Activated CD8-positive, alpha-beta T cell treated with anti-CD3 and anti-CD28 coated beads for 36 hours (primary cell): ENCODE results near the gene WDR74. TPM values are rescaled to one million over a fixed set of nuclear protein-coding genes. Genes with fewer than 3 reads are reported as not detected.

Experiments
- ATAC-seq: fragments of 200-7000 bp; cut with Tn5 transposase; one replicate; pipeline ENCODE4 v1.10.0; 2021; ENCODE audit warnings: mild to moderate bottlenecking, moderate library complexity
- CTCF ChIA-PET: fragments of 350-600 bp; sonication (Branson Sonifier 250); formaldehyde crosslinking; loops from one replicate; lab custom pipeline; 2021; ENCODE audit warnings: antibody characterized with exemption; lab: Charles Lee
- POLR2A ChIA-PET: fragments of 350-600 bp; sonication (Branson Sonifier 250); formaldehyde crosslinking; loops from one replicate; lab custom pipeline; 2021; ENCODE audit warnings: antibody characterized with exemption; lab: Charles Lee
- DNase-seq: peaks from one replicate; pipeline ENCODE4 v3.0.0-alpha.2; 2020
- H3K27ac Mint-ChIP-seq: one replicate; pipeline ENCODE4 v1.8.0; 2021; ENCODE audit warnings: mild to moderate bottlenecking, mixed read lengths
- H3K27me3 Mint-ChIP-seq: one replicate; pipeline ENCODE4 v1.8.0; 2021; ENCODE audit warnings: mixed read lengths
- H3K36me3 Mint-ChIP-seq: one replicate; pipeline ENCODE4 v1.8.0; 2021; ENCODE audit warnings: low read depth, mixed read lengths
- H3K4me1 Mint-ChIP-seq: one replicate; pipeline ENCODE4 v1.8.0; 2021; ENCODE audit warnings: low read depth, mixed read lengths
- H3K4me3 Mint-ChIP-seq: one replicate; pipeline ENCODE4 v1.8.0; 2021; ENCODE audit warnings: mild to moderate bottlenecking, moderate library complexity, mixed read lengths
- H3K9me3 Mint-ChIP-seq: one replicate; pipeline ENCODE4 v1.8.0; 2021; ENCODE audit warnings: mixed read lengths
- intact Hi-C: fragments of 100-400 bp; cut with micrococcal nuclease; formaldehyde crosslinking; loops from one replicate; pipeline ENCODE4 v1.10.0; 2022
- total RNA-seq, 2 experiments: library from RNA; stranded (reverse); gene quantifications; one replicate each; pipeline ENCODE4 v1.2.3, GENCODE V29; 2021
- TF ChIP-seq, protein P1 (sequence below): fragments of 200-600 bp; IDR thresholded peaks from one replicate; pipeline ENCODE4 v1.8.0; 2022; ENCODE audit warnings: antibody characterized with exemption, mild to moderate bottlenecking

The WDR74 gene
- total RNA-seq, 2 experiments from 2014 or later = 96.5 to 99.3 TPM

DNA sequence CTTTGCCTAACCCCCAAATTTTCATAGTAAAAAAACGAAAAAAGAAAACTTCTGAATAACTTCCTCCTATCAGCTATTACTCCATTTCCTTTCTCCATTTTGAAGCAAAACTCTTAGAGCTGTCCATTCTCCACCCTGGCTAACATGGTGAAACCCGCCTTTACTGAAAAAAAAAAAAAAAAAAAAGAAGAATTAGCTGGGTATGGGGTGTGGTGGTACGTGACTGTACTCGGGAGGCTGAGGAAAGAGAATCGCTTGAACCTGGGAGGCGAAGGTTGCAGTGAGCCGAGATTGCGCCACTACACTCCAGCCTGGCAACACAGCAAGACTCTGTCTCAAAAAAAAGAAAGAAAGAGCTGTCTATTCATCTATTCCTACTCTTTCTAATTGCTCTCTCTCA, 22.8 kb downstream of the WDR74 start:
- H3K4me3 Mint-ChIP-seq = no peak overlapping the region
- peaks cover 4% of the 10 kb centered on the region for H3K36me3 Mint-ChIP-seq
- ChIA-PET CTCF (interaction anchor here (1.2 to 2.2 kb wide), 4 partner anchors 11 to 122 kb away, joined by 3 to 13 read pairs (median 9); no protein-coding TSS in a partner anchor), POLR2A (interaction anchor here (0.7 to 3.3 kb wide), 12 partner anchors 8 to 129 kb away, joined by 3 to 19 read pairs (median 6); partner anchors contain the start of genes SLC3A2, STX5, TEX54 and TMEM179B)
- no peak for ATAC-seq
- intact Hi-C loops = no loop called here
- no peak for DNase-seq
- H3K4me1 Mint-ChIP-seq = peaks cover 2% of the 10 kb centered on the region
- H3K9me3 Mint-ChIP-seq = no peaks in the 10 kb centered on the region
- TF ChIP-seq, protein P1, sequence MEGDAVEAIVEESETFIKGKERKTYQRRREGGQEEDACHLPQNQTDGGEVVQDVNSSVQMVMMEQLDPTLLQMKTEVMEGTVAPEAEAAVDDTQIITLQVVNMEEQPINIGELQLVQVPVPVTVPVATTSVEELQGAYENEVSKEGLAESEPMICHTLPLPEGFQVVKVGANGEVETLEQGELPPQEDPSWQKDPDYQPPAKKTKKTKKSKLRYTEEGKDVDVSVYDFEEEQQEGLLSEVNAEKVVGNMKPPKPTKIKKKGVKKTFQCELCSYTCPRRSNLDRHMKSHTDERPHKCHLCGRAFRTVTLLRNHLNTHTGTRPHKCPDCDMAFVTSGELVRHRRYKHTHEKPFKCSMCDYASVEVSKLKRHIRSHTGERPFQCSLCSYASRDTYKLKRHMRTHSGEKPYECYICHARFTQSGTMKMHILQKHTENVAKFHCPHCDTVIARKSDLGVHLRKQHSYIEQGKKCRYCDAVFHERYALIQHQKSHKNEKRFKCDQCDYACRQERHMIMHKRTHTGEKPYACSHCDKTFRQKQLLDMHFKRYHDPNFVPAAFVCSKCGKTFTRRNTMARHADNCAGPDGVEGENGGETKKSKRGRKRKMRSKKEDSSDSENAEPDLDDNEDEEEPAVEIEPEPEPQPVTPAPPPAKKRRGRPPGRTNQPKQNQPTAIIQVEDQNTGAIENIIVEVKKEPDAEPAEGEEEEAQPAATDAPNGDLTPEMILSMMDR = no peak
- H3K27ac Mint-ChIP-seq = no peak overlapping the region
- no peaks in the 10 kb centered on the region for H3K27me3 Mint-ChIP-seq

DNA sequence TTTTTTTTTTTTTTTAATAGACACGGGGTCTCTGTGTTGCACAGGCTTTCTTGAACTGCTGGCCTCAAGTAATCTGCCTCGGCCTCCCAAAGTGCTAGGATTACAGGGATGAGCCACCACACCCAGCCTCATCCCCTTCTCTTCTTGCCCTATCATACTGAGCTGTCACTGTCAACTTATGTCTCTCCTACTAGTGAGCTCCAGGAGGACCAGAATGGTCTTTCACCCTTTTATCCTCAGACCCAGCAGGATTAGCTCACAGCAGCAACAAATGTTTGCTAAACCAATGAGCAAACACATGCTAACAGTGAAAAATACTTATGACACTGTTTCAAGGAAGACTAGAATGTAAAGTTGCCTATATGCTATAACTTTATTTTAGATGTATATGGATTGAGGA, 27.7 kb downstream of the WDR74 start:
- intact Hi-C loops = no loop called here
- H3K4me1 Mint-ChIP-seq = peaks cover 2% of the 10 kb centered on the region
- H3K27me3 Mint-ChIP-seq = no peaks in the 10 kb centered on the region
- TF ChIP-seq, protein P1 = no peak
- H3K36me3 Mint-ChIP-seq = no peaks in the 10 kb centered on the region
- ATAC-seq (no peak), DNase-seq (no peak)
- ChIA-PET CTCF (interaction anchor here (0.6 to 3.6 kb wide), 4 partner anchors 16 to 33 kb away, joined by 3 to 9 read pairs (median 6); partner anchors contain the start of gene TMEM179B), POLR2A (interaction anchor here (0.9 to 3.2 kb wide), 5 partner anchors 16 to 29 kb away, joined by 3 to 11 read pairs (median 4); partner anchors contain the start of gene TEX54)
- no peaks in the 10 kb centered on the region for H3K9me3 Mint-ChIP-seq
- no peak overlapping the region for H3K4me3 Mint-ChIP-seq
- no peak overlapping the region for H3K27ac Mint-ChIP-seq

DNA sequence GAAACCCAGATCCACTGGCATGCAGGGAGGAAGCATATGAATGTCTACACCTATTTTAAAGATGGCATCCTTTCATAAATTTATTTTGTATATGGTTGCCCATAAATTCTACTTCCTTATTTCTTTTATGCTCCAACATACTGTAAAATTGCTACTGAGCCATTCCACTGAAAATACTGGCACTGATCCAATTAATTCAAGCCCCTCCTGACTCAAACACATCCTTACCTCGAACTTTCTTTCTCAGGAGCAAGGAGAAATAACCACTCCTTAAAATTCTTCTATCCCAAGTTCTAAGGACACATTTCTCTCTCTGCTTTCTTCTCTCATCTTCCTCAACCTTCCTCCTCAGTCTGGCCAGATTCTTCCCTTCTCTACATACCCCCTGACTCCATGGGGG, 28.6 kb downstream of the WDR74 start:
- Mint-ChIP-seq H3K9me3 (no peaks in the 10 kb centered on the region), H3K36me3 (no peaks in the 10 kb centered on the region), H3K4me1 (peaks cover 9% of the 10 kb centered on the region), H3K27ac (no peak overlapping the region), H3K4me3 (no peak overlapping the region), H3K27me3 (no peaks in the 10 kb centered on the region)
- ChIA-PET POLR2A (interaction anchor here (1.2 to 3.2 kb wide), 2 partner anchors 17 to 30 kb away, joined by 3 to 11 read pairs; no protein-coding TSS in a partner anchor), CTCF (interaction anchor here (1.0 kb wide), 1 partner anchor 24 kb away, joined by 3 read pairs; no protein-coding TSS in a partner anchor)
- ATAC-seq (no peak), DNase-seq (no peak)
- intact Hi-C loops = no loop called here
- TF ChIP-seq, protein P1 = no peak

DNA sequence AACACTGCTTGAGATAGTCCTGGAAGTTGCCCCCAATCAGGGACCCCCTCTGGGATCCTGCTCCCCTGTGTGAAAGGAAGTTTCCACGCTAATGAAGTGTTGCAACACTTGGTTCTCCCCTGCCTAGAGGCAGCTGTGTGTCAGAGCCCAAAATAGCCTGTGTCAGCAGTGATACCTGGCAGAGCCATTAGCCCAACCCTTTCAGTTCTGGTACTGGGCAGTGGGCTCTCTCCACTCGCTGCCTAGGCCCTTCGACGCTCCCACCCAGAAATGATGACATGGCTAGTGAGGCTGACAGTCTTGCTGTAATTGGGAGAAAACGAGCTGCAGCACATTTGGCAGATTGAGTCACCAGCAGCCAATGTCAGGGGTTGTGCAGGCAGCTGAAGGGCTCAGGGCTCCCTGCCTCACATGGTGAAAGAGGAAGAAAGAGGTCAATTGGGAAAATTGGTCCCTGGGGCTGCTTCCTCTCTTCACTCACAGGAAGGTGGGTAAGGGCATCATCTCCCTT, 32.7 kb downstream of the WDR74 start:
- Mint-ChIP-seq H3K27ac (peak overlapping the region; percentile 98), H3K4me3 (peak overlapping the region; percentile 95), H3K27me3 (no peaks in the 10 kb centered on the region), H3K36me3 (peaks cover 29% of the 10 kb centered on the region), H3K9me3 (no peaks in the 10 kb centered on the region), H3K4me1 (peaks cover 33% of the 10 kb centered on the region)
- POLR2A ChIA-PET = interaction anchor here (0.6 to 9.6 kb wide), 23 partner anchors 8 to 135 kb away, joined by 3 to 228 read pairs (median 7); partner anchors contain the start of genes LBHD1, SLC3A2, STX5 and TEX54
- DNase-seq (no peak), ATAC-seq (no peak)
- TF ChIP-seq, protein P1 = no peak
- CTCF ChIA-PET = interaction anchor here (1.0 to 3.7 kb wide), 8 partner anchors 10 to 135 kb away, joined by 3 to 28 read pairs (median 4); partner anchors contain the start of genes LBHD1, STX5, TMEM179B and UQCC3
- intact Hi-C loops = no loop called here
